GM19324 (cell line): Measurements from ENCODE around the gene CDK3.
"Not testable (repeated sequence)": the region's sequence is repeated elsewhere in the genome, so short reads cannot be mapped to it uniquely, and the experiment has no call there.

Experiments used
- ATAC-seq: cut with Tn5 transposase; IDR thresholded peaks from one replicate; pipeline ENCODE4 v1.9.1; 2021; ENCODE audit warnings: mild to moderate bottlenecking, moderate library complexity; ENCODE audit not compliant: unreplicated experiment, low FRiP score

CDK3 gene

DNA sequence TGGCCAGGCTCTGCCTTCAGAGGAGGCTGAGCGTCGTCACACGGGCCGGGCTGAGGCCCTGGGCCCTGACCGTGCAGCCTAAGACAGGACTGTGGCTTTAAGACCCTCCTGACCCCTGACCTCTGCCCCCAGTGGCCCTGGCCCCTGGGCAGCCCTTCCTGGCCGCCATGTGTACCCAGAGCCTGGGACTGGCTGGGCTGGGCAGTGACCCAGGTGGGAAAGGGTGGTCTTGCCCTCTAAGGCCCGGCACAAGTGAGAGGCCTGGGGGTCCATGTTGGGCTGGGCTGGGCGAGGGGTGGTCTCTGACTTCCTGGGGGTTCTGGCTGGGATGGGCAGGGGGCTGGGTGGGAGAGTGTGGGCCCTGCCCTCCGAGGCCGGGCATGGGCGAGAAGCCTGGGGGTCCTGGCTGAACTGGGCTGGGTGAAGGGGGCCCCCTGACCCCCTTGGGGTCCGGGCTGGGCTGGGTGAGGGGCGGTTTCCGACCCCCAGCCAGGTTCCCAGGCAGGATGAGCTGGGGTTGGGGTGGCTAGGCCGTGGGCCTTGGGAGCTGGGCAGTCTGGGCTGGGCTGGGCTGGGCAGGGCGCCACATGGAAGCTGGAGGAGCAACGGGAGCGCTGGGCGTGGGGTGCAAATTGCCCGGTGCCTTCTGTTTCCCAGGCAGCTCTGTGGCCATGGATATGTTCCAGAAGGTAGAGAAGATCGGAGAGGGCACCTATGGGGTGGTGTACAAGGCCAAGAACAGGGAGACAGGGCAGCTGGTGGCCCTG lies at the start of gene CDK3:
TSS of gene CDK3 (plus strand) at position 101 of the 767 bp plus-strand sequence. CDS start at position 672, 571 bp downstream.
- no peak for ATAC-seq

DNA sequence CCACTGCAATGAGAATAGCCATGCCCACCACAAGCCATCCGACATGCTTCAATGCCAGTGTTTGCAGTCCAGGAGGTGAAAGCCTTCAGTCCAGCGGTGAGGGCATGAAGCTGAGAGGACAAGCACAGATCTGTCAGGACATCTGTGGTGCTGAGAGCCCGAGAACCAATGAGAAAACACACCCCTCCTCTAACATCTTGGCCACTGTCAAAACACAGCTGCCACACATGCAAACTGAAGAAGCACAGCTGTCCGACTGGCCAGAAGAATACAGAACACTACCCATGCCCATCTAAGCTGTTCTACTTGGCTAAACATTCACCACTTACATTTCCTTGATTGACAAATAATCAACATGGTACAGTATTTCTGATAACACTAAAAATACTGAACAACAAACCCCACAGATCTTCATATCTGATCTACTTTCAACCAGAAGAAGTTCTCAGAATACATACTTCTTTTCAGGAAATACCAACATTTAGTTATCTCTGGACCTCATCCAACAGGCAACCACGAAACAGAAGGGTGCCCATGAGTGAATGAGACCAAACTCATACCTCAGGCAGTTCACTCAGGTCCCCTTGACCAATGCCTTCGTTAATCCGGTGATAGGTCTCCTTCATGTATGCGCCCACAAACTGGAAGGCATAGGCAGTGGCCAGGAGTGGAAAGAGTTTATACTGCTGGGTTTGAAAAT lies 49.6 kb upstream of the CDK3 start:
- no peak for ATAC-seq

DNA sequence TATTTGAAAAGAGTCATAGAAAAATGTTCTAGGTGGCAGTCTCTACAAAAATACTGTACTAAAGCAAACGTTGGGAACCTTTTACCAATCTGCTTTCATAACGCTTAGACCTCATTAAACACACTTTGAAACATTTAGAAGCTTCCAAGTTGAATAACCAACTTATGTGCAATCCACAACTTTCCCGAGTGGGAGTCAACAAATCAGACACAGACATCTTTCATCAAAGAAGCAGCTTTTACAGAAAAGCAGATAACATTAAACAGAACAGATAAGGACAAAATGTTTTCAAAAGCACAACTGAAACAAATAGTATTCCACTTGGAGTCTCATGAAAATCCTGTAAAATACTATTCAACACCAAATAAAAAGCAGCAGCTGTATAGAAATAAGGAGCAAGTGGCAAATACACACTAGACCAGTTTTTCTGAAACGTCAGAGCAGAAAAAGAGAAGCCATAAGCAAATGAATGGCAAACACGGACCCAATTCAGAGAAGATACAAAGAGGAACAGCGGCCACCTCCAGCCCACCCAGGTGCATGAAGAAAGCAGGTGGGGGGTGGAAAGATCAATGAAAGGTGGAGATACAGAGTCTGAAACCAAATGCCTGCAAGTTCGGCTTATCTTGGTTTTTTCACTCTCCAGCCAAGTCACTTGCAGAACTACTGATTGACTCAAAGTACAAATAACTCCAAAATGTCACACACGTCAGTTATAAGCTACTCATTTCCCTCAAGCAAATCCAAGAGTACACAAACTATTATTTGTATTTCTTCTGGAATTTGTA lies 41.4 kb upstream of the CDK3 start:
- no peak for ATAC-seq

DNA sequence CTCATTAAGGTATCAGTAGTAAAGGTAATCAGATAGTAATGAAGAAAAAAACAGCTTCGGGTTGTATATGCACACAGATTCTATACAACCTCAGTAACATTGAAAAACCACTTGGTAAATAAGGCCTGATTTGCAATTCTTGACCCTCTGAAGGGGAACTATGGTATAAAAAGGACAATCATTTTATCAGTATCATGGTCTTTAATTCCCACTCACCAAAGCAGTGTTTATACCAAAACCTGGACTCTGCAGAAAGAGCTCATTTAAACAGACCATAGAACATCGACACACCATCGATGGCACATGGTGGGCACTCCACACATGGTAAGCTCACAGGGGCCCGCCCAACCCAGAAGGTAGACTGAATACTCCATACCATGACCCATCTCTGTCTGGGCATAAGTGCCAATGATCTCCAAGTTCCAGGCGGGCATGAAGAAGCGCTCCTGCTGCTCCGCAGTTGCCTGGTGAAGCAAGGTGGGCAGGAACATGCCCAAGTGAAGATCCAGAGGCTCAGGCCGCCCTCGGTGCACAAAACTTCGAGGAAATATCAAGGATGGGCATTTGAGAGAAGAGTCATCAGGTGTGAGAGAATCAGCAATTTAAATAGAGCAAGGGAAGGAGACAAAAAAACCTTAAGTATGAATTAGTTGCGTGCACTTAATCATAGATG lies 40.7 kb upstream of the CDK3 start:
- ATAC-seq = no peak

DNA sequence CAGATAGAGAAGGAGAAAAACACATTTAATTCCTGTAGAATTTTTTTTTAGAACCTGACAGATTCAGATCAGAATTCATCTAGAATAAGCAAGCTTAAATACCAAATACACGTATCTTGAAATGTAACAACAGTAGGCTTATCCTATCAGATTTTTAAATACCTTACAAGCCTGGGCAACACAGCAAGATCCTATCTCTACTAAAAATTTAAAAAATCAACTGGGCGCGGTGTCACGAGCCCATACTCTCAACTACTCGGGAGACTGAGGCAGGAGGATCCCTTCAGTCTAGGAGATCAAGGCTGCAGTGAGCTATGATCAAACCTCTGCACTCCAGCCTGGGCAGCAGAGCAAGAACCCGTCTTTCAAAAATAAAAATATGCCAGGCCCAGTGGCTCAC lies 35.2 kb upstream of the CDK3 start:
- no peak for ATAC-seq

DNA sequence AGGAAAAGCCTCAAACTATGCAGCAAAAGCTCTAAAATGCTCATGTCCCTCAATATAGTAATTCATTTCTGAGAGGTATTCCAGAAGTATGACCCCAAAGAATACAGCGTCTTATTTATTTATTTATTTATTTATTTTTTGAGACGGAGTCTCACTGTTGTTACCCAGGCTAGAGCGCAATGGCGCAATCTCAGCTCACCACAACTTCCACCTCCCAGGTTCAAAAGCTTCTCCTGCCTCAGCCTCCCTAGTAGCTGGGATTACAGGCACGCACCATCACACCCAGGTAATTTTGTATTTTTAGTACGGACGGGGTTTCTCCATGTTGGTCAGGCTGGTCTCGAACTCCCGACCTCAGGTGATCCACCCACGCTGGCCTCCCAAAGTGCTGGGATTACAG lies 31.6 kb upstream of the CDK3 start:
- ATAC-seq = not testable (repeated sequence)

DNA sequence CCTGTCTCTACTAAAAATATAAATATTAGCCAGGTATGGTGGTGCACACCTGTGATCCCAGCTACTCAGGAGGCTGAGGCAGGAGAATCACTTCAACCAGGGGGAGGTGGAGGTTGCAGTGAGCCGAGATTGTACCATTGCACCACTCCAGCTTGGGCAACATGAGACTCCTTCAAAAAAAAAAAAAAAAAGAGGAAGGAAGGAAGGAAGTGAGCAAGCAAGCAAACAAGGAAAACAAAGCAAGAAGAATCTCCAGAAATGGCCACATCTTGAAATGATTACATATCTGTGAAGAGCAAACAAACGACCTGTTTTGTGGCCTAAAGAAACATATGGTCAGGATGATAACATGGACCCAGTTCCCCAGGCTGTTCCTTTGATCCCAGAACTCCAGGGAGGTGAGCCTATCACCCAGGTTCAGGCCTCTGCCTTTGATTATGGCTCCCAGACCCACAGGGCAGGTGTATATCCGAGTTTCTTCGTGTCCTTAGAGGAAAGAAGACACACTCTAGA lies 30.6 kb upstream of the CDK3 start:
- no peak for ATAC-seq

DNA sequence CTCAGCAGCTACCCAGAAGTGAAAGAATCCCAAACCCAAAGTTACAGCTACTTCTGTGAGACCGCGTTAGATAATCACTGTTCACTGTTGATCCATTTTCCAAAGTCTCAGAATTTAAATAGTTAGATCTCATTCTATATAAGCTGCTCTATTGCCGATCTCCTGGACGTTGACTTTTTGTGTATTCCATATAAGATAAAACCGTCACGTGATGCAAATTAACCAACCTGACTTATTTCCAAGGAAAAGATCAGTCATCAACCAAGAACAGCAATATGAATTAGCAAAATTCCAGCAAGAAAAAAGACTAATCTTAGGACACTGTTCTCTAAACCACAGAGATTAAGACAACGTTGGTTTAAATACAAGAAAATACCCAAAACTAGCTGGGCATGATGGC lies 30.0 kb upstream of the CDK3 start:
- ATAC-seq = no peak

DNA sequence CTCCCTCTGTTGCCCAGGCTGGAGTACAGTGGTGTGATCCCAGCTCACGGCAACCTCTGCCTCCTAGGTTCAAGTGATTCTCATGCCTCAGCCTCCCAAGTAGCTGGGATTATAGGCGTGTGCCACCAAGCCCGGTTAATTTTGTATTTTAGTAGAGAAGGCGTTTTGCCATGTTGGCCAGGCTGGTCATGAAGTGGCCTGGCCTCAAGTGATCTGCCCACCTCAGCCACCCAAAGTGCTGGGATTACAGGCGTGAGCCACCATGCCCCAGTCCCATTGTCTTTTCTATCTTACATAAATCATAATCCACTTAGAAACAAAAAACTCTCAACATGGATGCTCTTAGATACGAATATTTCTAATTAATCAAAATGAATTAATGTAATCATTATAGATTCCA lies 25.5 kb upstream of the CDK3 start:
- ATAC-seq = not testable (repeated sequence)

DNA sequence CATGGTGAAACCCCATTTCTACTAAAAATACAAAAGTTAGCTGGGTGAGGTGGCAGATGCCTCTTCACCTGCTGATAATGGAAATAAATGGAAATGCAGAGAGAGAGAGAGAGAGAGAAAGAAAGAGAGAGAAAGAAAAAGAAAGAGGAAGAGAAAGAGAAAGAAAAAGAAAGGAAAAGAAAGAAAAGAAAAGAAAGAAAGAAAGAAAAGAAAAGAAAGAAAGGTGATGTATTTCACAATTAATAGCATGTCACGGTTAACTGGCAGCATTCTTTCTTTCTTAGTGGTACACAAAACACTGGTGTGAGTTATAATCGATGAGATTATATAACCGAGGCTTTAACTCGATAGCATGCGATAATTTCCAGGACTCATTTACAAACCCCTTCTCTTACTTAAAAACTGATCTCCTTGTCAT lies 24.9 kb upstream of the CDK3 start:
- ATAC-seq = no peak

DNA sequence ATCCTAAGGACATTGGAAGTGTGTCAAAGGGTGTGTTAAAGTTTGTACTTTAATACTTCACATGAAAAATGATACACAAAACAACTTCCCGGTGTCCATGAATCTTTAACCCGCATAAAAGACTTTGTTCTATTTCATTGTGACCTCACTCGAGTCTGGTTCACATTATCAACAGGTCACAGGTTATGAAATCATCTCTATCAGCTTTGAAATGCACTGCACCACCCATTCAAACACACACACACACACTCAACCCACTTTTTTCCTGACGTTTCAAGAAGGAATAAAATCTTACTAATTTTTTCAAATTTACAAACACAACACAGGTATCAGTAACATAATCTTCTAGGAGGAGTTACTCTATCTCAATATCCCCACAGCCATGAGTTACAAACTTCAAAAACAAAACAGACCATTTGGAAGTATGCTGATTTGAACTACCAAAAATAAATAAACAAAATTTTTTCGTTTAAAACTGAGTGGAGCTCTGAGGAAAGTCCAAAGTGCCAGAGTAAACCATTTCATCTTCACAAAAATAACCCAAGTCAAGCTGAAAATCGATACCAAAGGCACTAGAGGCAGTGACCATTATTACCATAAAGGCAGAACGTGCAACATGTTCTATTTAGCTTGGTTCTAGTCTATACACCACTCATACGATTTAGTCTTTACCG lies 24.3 kb upstream of the CDK3 start:
- no peak for ATAC-seq

DNA sequence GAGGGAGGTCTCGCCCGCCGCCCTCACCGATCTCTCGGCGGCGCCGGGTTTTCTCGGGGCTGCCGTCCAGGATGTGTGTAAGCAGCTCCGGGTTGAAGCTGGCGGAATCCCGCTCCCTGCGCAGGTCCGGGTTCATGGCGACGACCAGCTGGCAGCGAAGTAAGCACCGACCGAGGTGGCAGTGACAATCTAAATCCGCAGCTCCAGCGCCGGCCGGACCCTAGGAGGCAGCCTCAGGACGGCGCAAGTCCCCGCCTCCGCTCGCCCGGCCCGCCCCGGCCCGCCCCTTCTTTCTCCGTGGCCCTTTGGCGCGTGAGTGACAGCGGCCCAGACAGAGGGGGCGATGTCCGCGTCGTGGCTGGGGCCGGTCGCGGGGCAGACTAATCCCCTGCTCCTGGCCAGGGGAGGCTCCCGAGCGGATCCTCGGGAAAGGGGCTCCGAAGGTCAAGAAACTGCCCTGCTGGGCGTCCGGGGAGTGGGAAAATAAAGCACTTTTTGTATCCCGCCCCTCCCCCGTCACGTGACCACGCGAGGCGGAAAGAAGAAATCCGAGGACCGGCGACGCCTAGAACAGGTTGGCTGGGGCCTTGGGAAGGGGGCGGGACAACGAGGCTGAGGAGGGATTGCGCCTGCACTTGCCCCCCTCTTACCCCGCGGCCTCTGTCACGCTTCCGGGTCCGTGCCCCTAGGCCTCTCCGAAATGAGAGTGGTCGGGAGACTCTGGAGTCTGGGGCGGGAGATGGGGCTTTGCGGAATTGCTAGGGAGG lies 21.5 kb upstream of the CDK3 start, which contains the start of the genes ACOX1 and TEN1:
TSS of gene ACOX1 (minus strand) at position 229 of the 767 bp plus-strand sequence. CDS start at position 136, 93 bp downstream.
TSS of gene TEN1 (plus strand) at position 303 of the 767 bp plus-strand sequence. CDS start 6,953 bp downstream, outside the sequence.
- ATAC-seq = peak; percentile 90

DNA sequence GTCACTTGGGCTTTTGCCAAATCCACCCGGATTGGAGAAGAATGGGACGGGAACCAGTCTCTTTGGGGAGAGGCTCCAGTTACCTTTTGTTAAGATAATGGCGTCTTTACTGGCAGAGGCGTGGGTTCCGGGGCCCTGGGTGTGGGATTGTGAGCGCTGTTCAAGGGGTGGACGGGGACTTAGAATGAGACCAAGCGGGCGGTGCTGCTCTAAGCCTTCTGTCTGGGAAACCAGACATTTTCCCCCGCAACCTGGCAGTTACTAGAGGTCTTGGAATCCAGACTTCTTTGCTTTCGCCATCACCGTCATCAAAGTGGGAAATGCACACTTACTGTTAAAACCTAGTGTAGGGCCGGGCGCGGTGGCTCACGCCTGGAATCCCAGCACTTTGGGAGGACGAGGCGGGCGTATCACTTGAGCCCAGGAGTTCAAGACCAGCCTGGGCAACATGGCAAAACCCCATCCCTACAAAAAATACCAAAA lies 20.9 kb upstream of the CDK3 start:
- peak; percentile 24 for ATAC-seq

DNA sequence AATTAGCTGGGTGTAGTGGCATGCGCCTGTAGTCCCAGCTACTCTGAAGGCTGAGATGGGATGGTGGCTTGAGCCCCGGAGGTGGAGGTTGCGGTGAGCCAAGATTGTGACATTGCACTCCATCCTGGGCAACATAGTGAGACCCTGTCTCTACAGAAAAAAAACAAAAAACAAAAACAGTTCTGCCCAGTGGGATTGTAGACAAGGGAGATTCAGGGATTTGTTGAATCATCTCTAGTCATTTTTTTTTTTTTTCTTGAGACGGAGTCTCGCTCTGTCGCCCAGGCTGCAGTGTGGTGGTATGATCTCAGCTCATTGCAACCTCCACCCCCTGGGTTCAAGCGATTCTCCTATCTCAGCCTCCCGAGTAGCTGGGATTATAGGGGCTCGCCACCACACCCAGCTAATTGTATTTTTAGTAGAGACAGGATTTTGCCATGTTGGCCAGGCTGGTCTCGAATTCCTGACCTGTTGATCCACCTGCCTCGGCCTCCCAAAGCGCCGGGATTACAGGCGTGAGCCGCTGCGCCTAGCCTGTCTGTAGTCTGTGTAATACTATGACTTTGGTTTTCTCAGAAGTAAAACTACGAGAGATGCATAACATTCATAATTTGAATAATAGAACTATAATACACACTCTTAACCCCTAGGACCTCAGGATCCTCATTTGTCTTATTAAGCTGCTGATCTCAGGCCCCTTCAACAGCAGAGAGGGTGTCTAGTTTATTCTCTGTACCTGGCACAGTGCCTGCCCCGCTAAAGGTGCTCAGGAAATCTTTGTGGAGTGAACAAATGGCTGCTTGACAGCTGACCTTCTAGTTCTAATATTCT lies 20.3 kb upstream of the CDK3 start:
- no peak for ATAC-seq

DNA sequence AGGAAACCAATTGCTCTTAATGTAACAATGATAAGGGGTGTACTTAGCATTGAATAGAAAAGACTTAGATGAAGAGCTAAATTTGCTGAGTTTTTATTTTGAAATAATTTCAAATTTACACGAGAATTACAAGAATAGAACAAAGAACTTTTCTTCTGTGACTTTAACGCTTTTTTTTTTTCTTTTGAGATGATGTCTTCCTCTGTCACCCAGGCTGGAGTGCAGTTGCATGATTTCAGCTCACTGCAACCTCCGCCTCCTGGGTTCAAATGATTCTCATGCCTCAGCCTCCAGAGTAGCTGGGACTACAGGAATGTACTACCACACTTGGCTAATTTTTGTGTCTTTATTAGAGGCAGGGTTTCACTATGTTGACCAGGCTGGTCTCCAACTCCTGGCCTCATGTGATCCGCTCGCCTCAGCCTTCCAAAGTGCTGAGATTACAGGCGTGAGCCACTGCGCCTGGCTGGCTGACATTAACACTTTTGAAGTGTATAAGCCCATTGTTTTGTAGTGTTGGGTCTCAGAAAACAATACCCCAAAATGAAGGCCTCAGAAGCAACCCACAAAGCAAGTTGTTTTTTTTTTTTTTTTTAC lies 19.5 kb upstream of the CDK3 start:
- no peak for ATAC-seq

DNA sequence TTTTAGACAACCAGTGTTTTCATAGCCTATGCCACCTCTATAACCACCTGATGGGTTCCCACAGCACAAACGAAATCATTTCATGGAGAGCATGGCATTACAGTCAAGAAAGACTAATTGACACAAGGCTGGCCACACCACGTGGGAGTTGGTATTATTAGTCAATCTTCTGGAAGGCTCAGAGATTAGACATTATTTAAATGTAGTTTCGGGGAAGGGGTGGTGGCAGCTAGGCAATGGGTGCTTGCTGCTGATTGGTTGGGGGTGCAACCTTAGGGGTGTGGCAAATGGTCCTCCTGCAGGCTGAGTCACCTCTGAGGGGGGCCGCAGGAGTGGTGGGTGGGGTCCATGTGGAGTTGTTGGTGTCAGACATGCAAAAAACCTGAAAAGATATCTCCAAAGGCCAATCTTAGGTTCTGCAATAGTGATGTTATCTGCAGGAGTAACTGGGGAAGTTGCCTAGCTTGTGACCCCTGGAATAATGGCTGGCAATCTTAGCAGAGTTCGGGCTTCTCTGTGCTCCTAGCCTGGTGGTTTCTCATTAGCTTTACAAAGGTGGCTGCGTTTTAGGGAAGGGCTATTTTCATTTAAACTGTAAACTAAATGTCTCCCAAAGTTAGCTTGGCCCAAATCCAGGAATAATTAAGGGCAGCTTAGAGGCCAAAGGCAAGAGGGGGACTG lies 17.0 kb upstream of the CDK3 start:
- ATAC-seq = no peak

DNA sequence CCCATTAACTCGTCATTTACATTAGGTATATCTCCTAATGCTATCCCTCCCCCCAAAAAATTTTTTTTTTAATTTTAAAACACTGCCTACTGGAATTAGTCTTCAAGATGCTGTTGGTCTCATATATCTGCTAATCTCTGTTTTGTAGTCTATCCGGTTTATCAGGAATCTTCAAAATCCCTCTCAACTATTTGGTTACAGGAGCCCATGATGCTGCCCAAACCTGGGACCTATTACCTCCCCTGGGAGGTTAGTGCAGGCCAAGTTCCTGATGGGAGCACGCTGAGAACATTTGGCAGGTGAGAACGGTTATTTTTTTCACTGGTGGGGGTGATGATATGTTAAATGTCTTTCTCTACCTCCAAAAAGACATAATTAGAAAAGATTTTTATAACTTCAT lies 14.7 kb upstream of the CDK3 start:
- no peak for ATAC-seq
